ENCODE measurements around the gene HPGDS.
"Not testable (repeated sequence)": the region's sequence is repeated elsewhere in the genome, so short reads cannot be mapped to it uniquely, and the experiment has no call there.

Gene HPGDS

GRCh38 chr4:94325835-94326234 is 16.8 kb downstream of the HPGDS start:
- no peak for DNase-seq (ENCODE audit: low read depth)

GRCh38 chr4:94319927-94320326 is 22.7 kb downstream of the HPGDS start:
- DNase-seq (ENCODE audit: low read depth) = not testable (repeated sequence)

- no peak for DNase-seq (ENCODE audit: low read depth)
Observed at GRCh38 chr4:94307231-94307871, 35.3 kb downstream of the HPGDS start.

DNA sequence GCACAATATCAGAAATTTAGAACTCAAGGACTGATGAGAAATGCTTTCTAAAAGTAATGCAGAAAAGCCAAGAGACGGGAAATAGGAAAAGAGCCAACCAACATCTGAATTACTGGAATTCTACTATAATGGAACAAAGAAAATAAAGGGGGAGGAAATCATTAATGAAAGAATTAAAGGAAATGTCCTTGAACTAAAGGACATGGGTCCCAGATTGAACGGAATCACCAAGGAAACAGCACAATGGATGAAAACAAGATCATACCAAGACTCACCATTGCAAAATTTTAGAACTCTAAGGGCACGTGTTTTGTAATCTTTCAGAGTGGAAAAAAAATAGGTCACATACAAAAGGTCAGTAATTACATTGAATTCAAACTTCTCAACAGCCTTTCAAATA is 35.9 kb downstream of the HPGDS start:
- DNase-seq (ENCODE audit: low read depth) = no peak

DNA sequence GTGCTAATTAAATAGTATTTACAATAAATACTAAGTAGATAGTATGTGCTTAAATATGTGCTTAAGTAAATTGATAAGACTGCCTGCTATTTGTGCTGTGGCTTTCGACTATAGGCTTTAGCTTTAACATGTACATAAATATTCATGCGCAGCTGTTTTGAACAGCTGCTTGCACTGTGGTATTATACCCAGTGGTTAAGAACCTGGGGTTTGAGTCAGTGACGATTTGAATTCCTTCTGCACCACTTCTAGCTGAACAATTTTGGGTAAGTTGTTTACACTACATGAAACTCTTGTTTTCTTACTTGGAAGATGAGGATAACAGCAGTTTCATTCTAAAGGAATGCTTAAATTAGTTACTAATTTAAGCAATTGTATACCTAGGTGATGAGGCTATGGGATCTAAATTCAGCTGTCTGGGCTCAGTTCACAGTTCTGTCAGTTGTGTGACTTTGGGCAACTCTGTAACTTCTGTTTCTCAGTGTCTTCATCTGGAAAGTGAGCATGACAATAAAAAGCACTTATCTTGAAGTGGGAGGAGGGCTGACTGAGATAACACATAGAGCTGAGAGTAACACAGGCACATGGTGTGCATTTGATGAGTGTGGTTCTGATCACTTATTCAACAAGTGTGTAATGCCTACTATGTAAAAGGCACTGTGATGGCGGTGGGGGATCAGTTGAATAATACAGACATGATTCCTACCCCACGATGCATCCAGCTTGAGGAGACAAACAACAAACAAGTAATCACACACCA is 37.0 kb downstream of the HPGDS start:
- DNase-seq (ENCODE audit: low read depth) = no peak

DNA sequence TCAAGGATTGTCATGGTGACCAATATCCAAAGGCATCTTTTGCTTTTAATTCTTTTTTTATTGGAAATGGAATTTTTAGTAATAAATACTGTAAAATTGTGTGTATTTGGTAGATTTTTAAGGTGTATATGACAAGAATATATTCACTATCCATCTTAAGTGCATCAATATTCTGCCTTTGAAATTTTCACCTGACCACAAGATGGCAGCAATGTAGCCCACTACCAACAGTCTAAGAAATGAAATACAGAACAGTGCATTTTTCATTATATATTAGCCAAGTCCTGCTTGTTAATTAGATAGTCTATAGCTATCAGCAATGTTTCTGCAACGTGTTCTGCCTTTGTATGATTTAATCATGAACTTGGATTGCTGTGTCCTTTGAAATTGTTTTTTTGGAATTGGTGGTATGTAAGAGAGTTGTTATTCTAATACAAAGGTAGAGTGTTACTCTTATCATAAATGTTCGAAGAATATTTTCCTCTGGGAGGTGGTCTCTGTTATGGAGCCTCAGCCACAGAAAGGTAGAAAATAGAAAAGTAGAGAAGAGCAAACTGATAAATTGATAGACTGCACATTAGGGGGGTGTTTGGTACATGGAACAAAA is 38.2 kb downstream of the HPGDS start:
- DNase-seq (ENCODE audit: low read depth) = no peak

DNA sequence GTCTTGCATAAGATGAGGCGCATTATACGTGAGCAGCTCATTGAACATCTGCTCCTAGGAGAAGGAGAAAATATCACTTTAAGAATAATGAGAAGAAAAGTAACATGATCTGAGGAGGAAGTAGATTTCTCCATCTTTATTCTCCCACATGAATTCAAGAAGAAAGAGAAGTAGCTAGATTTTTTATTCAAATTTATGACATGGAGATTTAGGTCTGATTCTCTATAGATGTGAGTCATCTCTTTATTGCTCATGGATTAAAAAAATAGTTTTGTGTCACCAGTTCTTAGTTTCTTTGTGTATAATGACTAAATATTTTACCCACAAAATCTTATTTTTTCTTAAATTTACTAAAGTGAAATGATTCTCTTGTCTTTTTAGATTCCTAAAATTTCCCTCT is 40.4 kb downstream of the HPGDS start:
- DNase-seq (ENCODE audit: low read depth) = no peak

GRCh38 chr4:94298725-94299252 is 43.8 kb downstream of the HPGDS start:
- no peak for DNase-seq (ENCODE audit: low read depth)

DNA sequence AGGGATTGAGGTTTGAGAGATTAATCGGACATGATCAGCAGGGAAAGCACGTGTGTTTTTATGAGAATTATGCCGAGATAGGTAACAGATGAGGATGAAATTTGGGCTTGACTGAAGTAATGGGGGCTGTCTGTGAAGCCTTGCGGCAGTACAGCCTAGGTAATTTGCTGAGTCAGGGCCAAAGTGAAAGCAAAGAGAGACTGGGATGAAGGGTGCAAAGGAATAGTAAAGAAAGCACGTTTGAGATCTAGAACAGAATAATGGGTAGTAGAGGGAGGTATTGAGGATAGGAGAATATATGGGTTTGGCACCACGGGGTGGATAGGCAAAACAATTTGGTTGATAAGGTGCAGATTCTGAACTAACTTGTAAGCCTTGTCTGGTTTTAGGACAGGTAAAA is 47.2 kb downstream of the HPGDS start:
- not testable (repeated sequence) for DNase-seq (ENCODE audit: low read depth)

GRCh38 chr4:94293981-94294380 is 48.7 kb downstream of the HPGDS start:
- DNase-seq (ENCODE audit: low read depth) = not testable (repeated sequence)

- DNase-seq (ENCODE audit: low read depth) = no peak
Observed at GRCh38 chr4:94290245-94290644, 52.4 kb downstream of the HPGDS start.

- no peak for DNase-seq (ENCODE audit: low read depth)
Observed at GRCh38 chr4:94285666-94286065, 57.0 kb downstream of the HPGDS start.

DNA sequence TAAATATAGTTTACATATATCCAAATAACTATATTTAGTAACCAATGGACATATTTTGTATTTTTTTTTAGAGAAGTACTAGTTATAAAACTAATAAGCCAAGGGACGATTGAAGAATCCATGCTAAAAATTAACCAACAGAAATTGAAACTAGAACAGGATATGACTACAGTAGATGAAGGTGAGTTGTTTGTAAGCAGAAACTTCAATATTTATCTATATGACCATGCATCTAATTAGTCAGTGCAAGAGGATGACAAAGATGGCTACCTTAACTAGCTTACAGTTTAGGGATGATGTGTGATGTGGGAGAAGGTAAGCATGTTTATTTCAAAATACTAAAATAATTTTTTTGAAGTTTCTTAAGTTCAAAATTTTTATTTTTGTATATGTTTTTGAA is 57.7 kb downstream of the HPGDS start:
- no peak for DNase-seq (ENCODE audit: low read depth)

DNA sequence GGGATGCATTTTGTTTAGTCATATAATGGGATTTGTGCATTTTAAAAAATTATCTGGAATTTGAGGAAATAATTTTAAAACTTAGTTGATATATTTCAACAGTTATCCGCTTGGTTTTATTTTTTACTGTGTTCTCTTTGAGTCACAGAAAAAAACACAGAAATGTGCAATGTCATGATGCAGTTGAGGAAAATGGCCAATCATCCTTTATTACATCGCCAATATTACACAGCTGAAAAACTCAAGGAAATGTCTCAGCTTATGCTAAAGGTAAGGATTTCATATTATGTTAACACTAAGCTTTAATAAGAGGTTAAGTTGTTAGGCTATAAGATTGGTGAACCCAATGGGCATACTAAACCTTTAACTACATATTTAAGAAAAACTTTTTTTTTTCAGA is 63.9 kb downstream of the HPGDS start:
- DNase-seq (ENCODE audit: low read depth) = no peak

GRCh38 chr4:94277534-94277933 is 65.1 kb downstream of the HPGDS start:
- DNase-seq (ENCODE audit: low read depth) = no peak

DNA sequence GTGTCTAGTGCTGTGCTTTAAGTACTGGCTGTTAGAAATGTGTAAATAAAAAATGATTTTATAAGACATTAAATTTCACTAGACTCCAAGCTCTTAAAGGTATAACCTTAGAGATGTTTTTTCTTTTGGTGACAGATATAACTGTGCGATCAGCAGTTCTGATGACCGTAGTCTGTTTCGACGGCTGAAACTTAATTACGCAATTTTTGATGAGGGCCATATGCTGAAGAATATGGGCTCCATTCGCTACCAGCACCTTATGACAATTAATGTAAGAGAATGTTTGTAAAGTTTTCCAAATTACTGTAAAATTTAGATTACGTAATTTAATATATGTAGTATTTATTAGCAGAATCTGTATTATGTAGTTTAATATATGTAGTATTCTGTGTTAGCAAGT is 66.4 kb downstream of the HPGDS start:
- DNase-seq (ENCODE audit: low read depth) = no peak

DNA sequence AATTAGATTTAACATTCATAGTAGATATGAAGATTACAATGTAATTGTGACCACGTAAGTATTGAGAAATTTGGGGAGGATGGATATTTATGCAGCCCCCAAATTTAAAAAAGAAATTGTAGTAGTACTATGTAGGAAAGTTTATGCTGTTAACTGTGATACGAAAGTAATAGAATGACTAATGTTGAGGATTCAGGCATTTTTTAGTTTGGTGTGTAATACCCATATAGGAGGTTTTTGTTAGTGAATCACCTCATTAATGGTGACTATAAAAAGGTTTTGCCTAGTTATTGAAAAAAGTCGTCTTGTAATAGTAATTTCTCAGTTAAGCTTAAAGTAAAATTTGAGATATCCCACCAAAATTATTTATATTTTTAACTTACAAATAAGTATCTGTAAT is 67.7 kb downstream of the HPGDS start:
- no peak for DNase-seq (ENCODE audit: low read depth)

GRCh38 chr4:94271248-94271647 is 71.4 kb downstream of the HPGDS start:
- no peak for DNase-seq (ENCODE audit: low read depth)

DNA sequence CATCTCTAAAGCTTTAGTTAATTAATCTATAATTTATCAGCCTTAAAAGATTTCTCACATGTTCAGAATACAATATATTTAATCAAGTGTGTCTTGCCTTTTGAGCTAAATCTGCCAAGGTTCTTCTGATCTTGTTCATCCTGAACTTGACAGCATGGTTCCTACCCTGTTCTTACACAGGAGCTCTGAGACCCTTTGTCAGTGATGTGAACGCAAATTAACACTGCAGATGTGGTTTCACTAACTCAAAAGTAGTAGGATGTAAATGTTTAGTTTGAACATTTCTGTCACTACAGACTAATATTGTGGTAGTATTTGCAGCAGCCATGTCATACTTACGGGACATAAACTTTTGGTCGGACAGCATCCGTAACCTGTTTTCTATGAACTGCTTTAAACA is 75.6 kb downstream of the HPGDS start:
- DNase-seq (ENCODE audit: low read depth) = no peak

DNA sequence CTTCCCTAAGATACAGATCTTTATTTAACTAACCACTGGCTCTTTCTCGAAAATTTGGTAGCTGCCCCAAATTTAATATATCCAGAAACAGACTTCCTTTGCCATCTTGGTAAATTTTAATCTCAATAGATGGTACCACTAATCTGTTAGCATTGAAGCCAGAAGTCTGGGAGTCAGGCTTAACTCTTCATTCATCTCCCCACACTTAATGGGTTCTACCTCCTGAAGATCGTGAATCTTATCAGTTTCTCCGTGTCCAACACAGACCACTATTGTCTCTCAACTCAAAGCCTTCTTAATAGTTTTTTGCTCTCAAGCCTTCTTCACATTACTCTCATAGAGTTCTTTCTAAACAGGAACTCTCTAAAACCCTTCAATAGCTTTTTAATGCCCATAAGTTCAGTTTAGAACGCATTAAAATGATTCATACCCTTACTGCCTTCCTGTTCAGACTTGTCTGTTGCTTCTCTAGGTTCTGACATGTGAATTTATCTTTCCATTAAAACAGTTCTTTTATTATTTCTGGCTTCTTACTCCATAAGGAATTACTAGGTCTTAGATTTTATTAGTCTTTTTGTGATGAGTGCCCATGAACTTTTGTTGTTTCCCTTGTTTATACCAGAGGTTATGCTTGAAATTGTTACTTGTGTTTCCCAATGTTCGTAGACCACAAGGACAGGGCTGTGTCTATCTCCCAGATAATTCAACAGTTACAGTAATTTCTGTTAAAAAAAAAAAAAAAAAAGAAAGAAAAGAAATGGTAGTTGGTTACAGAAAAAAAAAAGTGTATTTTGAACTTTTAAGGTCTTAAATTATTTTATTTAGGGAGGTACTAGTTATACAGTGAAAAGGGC is 80.2 kb downstream of the HPGDS start:
- no peak for DNase-seq (ENCODE audit: low read depth)

DNA sequence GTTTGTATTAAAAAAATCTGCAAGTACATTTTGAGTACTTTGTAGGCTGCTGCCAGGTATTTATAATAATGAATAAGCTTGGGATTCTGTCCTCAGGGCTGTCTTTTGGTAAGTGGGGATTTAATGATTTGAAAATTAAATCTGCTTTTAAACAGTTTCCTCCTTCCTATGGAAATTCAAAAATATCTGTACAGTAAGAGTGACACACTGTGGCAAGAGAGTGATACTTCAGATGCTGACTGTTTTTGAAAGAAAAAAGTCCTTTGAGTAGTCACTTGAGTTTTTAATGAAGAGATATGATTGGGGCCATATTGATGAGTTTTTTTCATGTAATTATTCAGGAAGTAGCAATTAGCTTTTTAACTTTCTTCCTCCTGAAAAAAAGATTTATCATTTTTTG is 85.8 kb downstream of the HPGDS start:
- DNase-seq (ENCODE audit: low read depth) = no peak

DNA sequence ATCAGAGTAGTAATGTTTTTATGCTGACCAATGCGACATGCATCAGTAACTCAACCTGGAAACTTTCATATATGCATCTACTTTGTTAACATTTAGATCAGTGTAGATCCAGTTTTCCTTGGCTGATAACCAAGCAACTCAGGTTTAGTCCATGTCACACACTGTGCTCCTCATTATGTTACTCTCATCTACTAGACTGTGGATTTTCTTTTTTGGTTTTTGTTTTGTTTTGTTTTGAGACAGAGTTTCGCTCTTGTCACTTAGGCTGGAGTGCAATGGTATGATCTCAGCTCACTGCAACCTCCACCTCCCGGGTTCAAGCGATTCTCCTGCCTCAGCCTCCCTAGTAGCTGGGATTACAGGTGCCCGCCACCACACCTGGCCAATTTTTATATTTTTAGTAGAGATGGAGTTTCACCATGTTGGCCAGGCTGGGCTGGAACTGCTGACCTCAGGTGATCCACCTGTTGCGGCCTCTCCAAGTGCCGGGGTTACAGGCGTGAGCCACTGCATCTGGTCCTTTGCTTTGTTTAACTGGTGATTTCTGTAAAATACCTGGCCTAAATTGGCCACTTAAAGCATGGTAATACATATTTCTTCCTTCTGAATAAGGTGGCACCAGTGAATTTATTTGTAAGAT is 86.4 kb downstream of the HPGDS start:
- no peak for DNase-seq (ENCODE audit: low read depth)

Data from stimulated activated CD8-positive, alpha-beta memory T cell treated with anti-CD3 and anti-CD28 coated beads, Interleukin-12 subunit alpha, Interleukin-12 subunit beta, amount 100 ng/mL, for 4 hours (primary cell).